HepG2 (cell line): ENCODE data around the gene PELI1. TPM values are rescaled to one million over a fixed set of nuclear protein-coding genes. Genes with fewer than 3 reads are reported as not detected.
A peak's percentile ranks its signal among the peaks of the same experiment; 100 is the strongest.

Experiments
- BCL6 ChIP-seq: IDR thresholded peaks from 2 replicates; pipeline ENCODE4 v1.6.1; 2016; ENCODE audit warnings: missing genetic modification reagents, missing compliant biosample characterization
- BHLHE40 ChIP-seq: IDR thresholded peaks from 2 replicates; pipeline ENCODE4 v1.6.1; 2011; ENCODE audit warnings: low read length, improper control_type of control experiment
- HMG20A ChIP-seq: IDR thresholded peaks from 2 replicates; pipeline ENCODE4 v1.6.1; 2016; ENCODE audit warnings: borderline replicate concordance
- KAT8 ChIP-seq: IDR thresholded peaks from 2 replicates; pipeline ENCODE4 v1.6.1; 2016; ENCODE audit warnings: missing genetic modification reagents, missing compliant biosample characterization
- NFRKB ChIP-seq: fragments of 450-650 bp; IDR thresholded peaks from 2 replicates; pipeline ENCODE4 v1.6.1; 2017
- NR2F6 ChIP-seq, 2 experiments: IDR thresholded peaks; 2 replicates each; pipeline ENCODE4 v1.6.1; 2016; ENCODE audit warnings: antibody characterized with exemption in 1 of 2, mild to moderate bottlenecking in 1 of 2
- PAF1 ChIP-seq: IDR thresholded peaks from 2 replicates; pipeline ENCODE4 v1.6.1; 2016; ENCODE audit warnings: missing genetic modification reagents, missing compliant biosample characterization
- SPEN ChIP-seq: sonication (generic); formaldehyde crosslinking; IDR thresholded peaks from 2 replicates; pipeline ENCODE4 v1.5.1; 2020; ENCODE audit warnings: low read depth, mild to moderate bottlenecking, missing genetic modification reagents
- TSC22D2 ChIP-seq: sonication (generic); formaldehyde crosslinking; IDR thresholded peaks from 2 replicates; pipeline ENCODE4 v1.5.1; 2020; ENCODE audit warnings: missing genetic modification reagents, mild to moderate bottlenecking, borderline replicate concordance
- XRCC5 ChIP-seq: fragments of 200-400 bp; formaldehyde crosslinking; optimal IDR thresholded peaks from 2 replicates; pipeline ENCODE3; 2017; ENCODE audit warnings: mild to moderate bottlenecking, low read length
- ZNF350 ChIP-seq: sonication (generic); formaldehyde crosslinking; IDR thresholded peaks from 2 replicates; pipeline ENCODE4 v1.4.0; 2020; ENCODE audit warnings: mild to moderate bottlenecking, low read depth, missing genetic modification reagents, borderline replicate concordance
- ZNF484 ChIP-seq: sonication (generic); formaldehyde crosslinking; IDR thresholded peaks from 2 replicates; pipeline ENCODE4 v1.5.1; 2020; ENCODE audit warnings: mild to moderate bottlenecking, low read depth, missing genetic modification reagents, borderline replicate concordance
- ZNF496 ChIP-seq: sonication (generic); formaldehyde crosslinking; IDR thresholded peaks from 2 replicates; pipeline ENCODE4 v1.8.1; 2023; ENCODE audit warnings: mild to moderate bottlenecking, moderate library complexity, missing genetic modification reagents; ENCODE audit not compliant: insufficient replicate concordance
- ZNF558 ChIP-seq: sonication (generic); formaldehyde crosslinking; IDR thresholded peaks from 2 replicates; pipeline ENCODE4 v1.9.0; 2022; ENCODE audit warnings: mild to moderate bottlenecking, missing genetic modification reagents, borderline replicate concordance
- polyA plus RNA-seq, 8 experiments: library from polyadenylated mRNA; depleted of rRNA in 3 of 8; stranded (reverse) in 7 of 8; unstranded in 1 of 8; fragments of >200 nt; fragmentation: Illumina TruSeq in 4 of 8; extraction: Trizol in 4 of 8; gene quantifications; 2 replicates each; pipeline versions ENCODE4 v1.2.1 to v1.2.3, GENCODE V29; 2011 to 2016; ENCODE audit warnings: low read depth in 4 of 8, missing spikeins in 1 of 8, mixed read lengths in 1 of 8; ENCODE audit not compliant: insufficient read depth in 1 of 8
- total RNA-seq, 5 experiments: library from RNA; depleted of rRNA; stranded (reverse); fragments of >200 nt; fragmentation: Illumina TruSeq; extraction: Trizol; gene quantifications; 2 replicates each; pipeline ENCODE4 v1.2.3, GENCODE V29; 2016; ENCODE audit warnings: low read depth in 1 of 5
- TF ChIP-seq, protein P1 (sequence below): IDR thresholded peaks from 2 replicates; pipeline ENCODE4 v1.6.1; 2016; ENCODE audit warnings: missing compliant biosample characterization, missing genetic modification reagents, borderline replicate concordance
- TF ChIP-seq, protein P2 (sequence below): sonication (generic); formaldehyde crosslinking; IDR thresholded peaks from 2 replicates; pipeline ENCODE4 v1.4.0; 2020; ENCODE audit warnings: mild to moderate bottlenecking, missing genetic modification reagents
- TF ChIP-seq, protein P3 (sequence below): sonication (generic); formaldehyde crosslinking; IDR thresholded peaks from 2 replicates; pipeline ENCODE4 v1.5.1; 2020; ENCODE audit warnings: missing genetic modification reagents, mild to moderate bottlenecking, borderline replicate concordance
- TF ChIP-seq, protein P4 (sequence below): sonication (generic); formaldehyde crosslinking; IDR thresholded peaks from 2 replicates; pipeline ENCODE4 v1.5.0; 2020; ENCODE audit warnings: missing genetic modification reagents, mild to moderate bottlenecking, borderline replicate concordance
- TF ChIP-seq, protein P5 (sequence below): sonication (generic); formaldehyde crosslinking; IDR thresholded peaks from 2 replicates; pipeline ENCODE4 v1.8.1; 2023; ENCODE audit warnings: mild to moderate bottlenecking, inconsistent platforms, moderate library complexity, missing genetic modification reagents, borderline replicate concordance
- TF ChIP-seq, protein P6 (sequence below): sonication (generic); formaldehyde crosslinking; IDR thresholded peaks from 2 replicates; pipeline ENCODE4 v1.4.0; 2020; ENCODE audit warnings: missing genetic modification reagents, mild to moderate bottlenecking, borderline replicate concordance
- TF ChIP-seq, protein P7 (sequence below): sonication (generic); formaldehyde crosslinking; IDR thresholded peaks from 2 replicates; pipeline ENCODE4 v1.8.0; 2023; ENCODE audit warnings: mild to moderate bottlenecking, missing genetic modification reagents

PELI1 gene
- total and polyA plus RNA-seq, 2 of the 13 experiments (the other 11 are each of a cell fraction or from before 2014, with no cell fraction given), result 12.5 to 16.2 TPM

DNA sequence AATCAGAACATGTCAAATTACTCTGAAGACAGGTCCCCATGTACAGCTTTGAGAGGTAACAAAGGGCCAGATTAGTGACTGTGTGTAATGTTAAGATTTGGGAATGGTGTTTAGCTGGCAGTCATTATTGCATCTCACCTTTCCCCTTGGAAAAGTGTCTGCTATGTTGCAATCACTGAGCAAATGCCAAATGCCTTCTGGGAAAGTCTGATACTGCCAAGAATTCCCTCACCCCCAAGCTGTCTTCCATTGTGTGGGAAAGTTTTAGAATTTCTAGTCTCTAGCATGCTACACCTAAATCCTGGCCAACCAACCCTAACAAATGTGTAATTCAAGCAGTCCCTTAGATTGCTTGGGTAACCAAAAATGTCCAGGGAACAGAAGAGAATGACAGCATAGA, 13.6 kb upstream of the PELI1 start (continued):
- TF ChIP-seq, protein P1, sequence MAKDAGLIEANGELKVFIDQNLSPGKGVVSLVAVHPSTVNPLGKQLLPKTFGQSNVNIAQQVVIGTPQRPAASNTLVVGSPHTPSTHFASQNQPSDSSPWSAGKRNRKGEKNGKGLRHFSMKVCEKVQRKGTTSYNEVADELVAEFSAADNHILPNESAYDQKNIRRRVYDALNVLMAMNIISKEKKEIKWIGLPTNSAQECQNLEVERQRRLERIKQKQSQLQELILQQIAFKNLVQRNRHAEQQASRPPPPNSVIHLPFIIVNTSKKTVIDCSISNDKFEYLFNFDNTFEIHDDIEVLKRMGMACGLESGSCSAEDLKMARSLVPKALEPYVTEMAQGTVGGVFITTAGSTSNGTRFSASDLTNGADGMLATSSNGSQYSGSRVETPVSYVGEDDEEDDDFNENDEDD (CRISPR knock-in tag), result no peak
- TF ChIP-seq NR2F6 (IDR thresholded peaks at IDR 0.05) (no peak), NR2F6 (CRISPR knock-in tag; IDR thresholded peaks at IDR 0.05) (no peak), KAT8 (CRISPR knock-in tag) (no peak), TSC22D2 (CRISPR knock-in tag) (no peak), BHLHE40 (no peak), SPEN (CRISPR knock-in tag) (no peak), BCL6 (CRISPR knock-in tag) (peak; percentile 26; the same call in 1 of the 2 replicates), ZNF496 (CRISPR knock-in tag) (no peak), ZNF350 (CRISPR knock-in tag) (no peak), XRCC5 (no peak), ZNF484 (no peak), HMG20A (CRISPR knock-in tag) (peak; percentile 47; the same call in 1 of the 2 replicates), NFRKB (no peak), PAF1 (CRISPR knock-in tag) (no peak), ZNF558 (CRISPR knock-in tag) (no peak)
- TF ChIP-seq, protein P2, sequence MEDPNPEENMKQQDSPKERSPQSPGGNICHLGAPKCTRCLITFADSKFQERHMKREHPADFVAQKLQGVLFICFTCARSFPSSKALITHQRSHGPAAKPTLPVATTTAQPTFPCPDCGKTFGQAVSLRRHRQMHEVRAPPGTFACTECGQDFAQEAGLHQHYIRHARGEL (CRISPR knock-in tag), result no peak
- TF ChIP-seq, protein P3, sequence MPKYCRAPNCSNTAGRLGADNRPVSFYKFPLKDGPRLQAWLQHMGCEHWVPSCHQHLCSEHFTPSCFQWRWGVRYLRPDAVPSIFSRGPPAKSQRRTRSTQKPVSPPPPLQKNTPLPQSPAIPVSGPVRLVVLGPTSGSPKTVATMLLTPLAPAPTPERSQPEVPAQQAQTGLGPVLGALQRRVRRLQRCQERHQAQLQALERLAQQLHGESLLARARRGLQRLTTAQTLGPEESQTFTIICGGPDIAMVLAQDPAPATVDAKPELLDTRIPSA (CRISPR knock-in tag), result no peak
- TF ChIP-seq, protein P4, sequence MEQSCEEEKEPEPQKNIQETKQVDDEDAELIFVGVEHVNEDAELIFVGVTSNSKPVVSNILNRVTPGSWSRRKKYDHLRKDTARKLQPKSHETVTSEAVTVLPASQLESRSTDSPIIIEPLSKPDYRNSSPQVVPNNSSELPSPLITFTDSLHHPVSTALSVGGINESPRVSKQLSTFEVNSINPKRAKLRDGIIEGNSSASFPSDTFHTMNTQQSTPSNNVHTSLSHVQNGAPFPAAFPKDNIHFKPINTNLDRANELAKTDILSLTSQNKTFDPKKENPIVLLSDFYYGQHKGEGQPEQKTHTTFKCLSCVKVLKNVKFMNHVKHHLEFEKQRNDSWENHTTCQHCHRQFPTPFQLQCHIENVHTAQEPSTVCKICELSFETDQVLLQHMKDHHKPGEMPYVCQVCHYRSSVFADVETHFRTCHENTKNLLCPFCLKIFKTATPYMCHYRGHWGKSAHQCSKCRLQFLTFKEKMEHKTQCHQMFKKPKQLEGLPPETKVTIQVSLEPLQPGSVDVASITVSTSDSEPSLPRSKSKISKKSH, result no peak
- TF ChIP-seq, protein P5, sequence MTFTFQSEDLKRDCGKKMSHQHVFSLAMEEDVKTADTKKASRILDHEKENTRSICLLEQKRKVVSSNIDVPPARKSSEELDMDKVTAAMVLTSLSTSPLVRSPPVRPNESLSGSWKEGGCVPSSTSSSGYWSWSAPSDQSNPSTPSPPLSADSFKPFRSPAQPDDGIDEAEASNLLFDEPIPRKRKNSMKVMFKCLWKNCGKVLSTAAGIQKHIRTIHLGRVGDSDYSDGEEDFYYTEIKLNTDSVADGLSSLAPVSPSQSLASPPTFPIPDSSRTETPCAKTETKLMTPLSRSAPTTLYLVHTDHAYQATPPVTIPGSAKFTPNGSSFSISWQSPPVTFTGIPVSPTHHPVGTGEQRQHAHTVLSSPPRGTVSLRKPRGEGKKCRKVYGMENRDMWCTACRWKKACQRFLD (CRISPR knock-in tag), result no peak
- TF ChIP-seq, protein P6, sequence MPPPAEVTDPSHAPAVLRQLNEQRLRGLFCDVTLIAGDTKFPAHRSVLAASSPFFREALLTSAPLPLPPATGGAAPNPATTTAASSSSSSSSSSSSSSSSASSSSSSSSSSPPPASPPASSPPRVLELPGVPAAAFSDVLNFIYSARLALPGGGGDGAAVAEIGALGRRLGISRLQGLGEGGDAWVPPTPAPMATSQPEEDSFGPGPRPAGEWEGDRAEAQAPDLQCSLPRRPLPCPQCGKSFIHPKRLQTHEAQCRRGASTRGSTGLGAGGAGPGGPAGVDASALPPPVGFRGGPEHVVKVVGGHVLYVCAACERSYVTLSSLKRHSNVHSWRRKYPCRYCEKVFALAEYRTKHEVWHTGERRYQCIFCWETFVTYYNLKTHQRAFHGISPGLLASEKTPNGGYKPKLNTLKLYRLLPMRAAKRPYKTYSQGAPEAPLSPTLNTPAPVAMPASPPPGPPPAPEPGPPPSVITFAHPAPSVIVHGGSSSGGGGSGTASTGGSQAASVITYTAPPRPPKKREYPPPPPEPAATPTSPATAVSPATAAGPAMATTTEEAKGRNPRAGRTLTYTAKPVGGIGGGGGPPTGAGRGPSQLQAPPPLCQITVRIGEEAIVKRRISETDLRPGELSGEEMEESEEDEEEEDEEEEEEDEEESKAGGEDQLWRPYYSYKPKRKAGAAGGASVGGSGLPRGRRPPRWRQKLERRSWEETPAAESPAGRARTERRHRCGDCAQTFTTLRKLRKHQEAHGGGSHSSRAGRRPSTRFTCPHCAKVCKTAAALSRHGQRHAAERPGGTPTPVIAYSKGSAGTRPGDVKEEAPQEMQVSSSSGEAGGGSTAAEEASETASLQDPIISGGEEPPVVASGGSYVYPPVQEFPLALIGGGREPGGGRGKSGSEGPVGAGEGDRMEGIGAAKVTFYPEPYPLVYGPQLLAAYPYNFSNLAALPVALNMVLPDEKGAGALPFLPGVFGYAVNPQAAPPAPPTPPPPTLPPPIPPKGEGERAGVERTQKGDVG, result no peak
- TF ChIP-seq, protein P7, sequence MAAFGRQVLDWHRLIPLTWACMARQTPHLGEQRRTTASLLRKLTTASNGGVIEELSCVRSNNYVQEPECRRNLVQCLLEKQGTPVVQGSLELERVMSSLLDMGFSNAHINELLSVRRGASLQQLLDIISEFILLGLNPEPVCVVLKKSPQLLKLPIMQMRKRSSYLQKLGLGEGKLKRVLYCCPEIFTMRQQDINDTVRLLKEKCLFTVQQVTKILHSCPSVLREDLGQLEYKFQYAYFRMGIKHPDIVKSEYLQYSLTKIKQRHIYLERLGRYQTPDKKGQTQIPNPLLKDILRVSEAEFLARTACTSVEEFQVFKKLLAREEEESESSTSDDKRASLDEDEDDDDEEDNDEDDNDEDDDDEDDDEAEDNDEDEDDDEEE (CRISPR knock-in tag), result no peak
